MM.1S (cell line): ENCODE measurements around the gene CNTNAP2.

Experiments used
- DNase-seq: peaks from one replicate; pipeline ENCODE4 v3.0.0-alpha.2; 2015
- H2AFZ ChIP-seq: fragments of 300-600 bp; sonication (generic); 2 replicates; pipeline ENCODE4 v1.6.0; 2016; ENCODE audit warnings: antibody characterized with exemption, low read length
- H3F3A ChIP-seq: fragments of 300-600 bp; sonication (generic); 2 replicates; pipeline ENCODE4 v1.6.1; 2016; ENCODE audit warnings: mild to moderate bottlenecking, antibody characterized with exemption, low read length, moderate library complexity, mixed read lengths; ENCODE audit not compliant: insufficient read depth
- H3K27ac ChIP-seq: fragments of 300-600 bp; sonication (generic); 2 replicates; pipeline ENCODE4 v1.5.1; 2016; ENCODE audit warnings: mild to moderate bottlenecking, low read length
- H3K27me3 ChIP-seq: fragments of 300-600 bp; sonication (generic); replicated peaks from 2 replicates; pipeline ENCODE4 v1.6.0; 2016; ENCODE audit warnings: low read length; ENCODE audit not compliant: insufficient read depth
- H3K36me3 ChIP-seq: fragments of 300-600 bp; sonication (generic); replicated peaks from 2 replicates; pipeline ENCODE4 v1.6.1; 2016; ENCODE audit warnings: mild to moderate bottlenecking, low read length, mixed read lengths; ENCODE audit not compliant: insufficient read depth
- H3K4me1 ChIP-seq: fragments of 300-600 bp; sonication (generic); 2 replicates; pipeline ENCODE4 v1.6.1; 2016; ENCODE audit warnings: low read length, mixed read lengths
- H3K4me2 ChIP-seq: fragments of 300-600 bp; sonication (generic); 2 replicates; pipeline ENCODE4 v1.6.0; 2016; ENCODE audit warnings: low read depth, low read length
- H3K4me3 ChIP-seq: fragments of 300-600 bp; sonication (generic); 2 replicates; pipeline ENCODE4 v1.5.1; 2016; ENCODE audit warnings: low read length, mixed read lengths
- H3K79me2 ChIP-seq: fragments of 300-600 bp; sonication (generic); 2 replicates; pipeline ENCODE4 v1.6.1; 2016; ENCODE audit warnings: mixed run types, low read length, mixed read lengths
- H3K9ac ChIP-seq: fragments of 300-600 bp; sonication (generic); 2 replicates; pipeline ENCODE4 v1.6.1; 2016; ENCODE audit warnings: low read length, mixed read lengths
- H3K9me2 ChIP-seq: fragments of 300-600 bp; sonication (generic); replicated peaks from 2 replicates; pipeline ENCODE4 v1.6.1; 2016; ENCODE audit warnings: mild to moderate bottlenecking, low read length, mixed read lengths; ENCODE audit not compliant: insufficient read depth
- H3K9me3 ChIP-seq: fragments of 300-600 bp; sonication (generic); replicated peaks from 2 replicates; pipeline ENCODE4 v1.6.1; 2016; ENCODE audit warnings: mild to moderate bottlenecking, low read length, mixed read lengths; ENCODE audit not compliant: insufficient read depth
- H4K20me1 ChIP-seq: fragments of 300-600 bp; sonication (generic); 2 replicates; pipeline ENCODE4 v1.6.1; 2016; ENCODE audit warnings: mild to moderate bottlenecking, low read length, moderate library complexity, mixed read lengths; ENCODE audit not compliant: insufficient read depth
- CTCF ChIP-seq: fragments of 300-600 bp; sonication (generic); IDR thresholded peaks from 2 replicates; pipeline ENCODE4 v1.5.1; 2016; ENCODE audit warnings: antibody characterized with exemption, low read length, mixed read lengths
- EZH2 ChIP-seq: fragments of 300-600 bp; sonication (generic); optimal IDR thresholded peaks from 2 replicates; pipeline ENCODE3; 2017; ENCODE audit warnings: low read depth, mild to moderate bottlenecking, antibody characterized with exemption, low read length, mixed read lengths
- EZH2phosphoT487 ChIP-seq: fragments of 300-600 bp; sonication (generic); IDR thresholded peaks from 2 replicates; pipeline ENCODE4 v1.6.1; 2018; ENCODE audit warnings: antibody characterized with exemption, low read length

The CNTNAP2 gene

GRCh38 chr7:146206270-146206669 lies 89.7 kb downstream of the CNTNAP2 start:
- Histone ChIP-seq H3K79me2 (no peaks in the 10 kb centered on the region), H3K27me3 (no peaks in the 10 kb centered on the region), H3K9ac (no peak overlapping the region), H3K4me3 (no peak overlapping the region), H2AFZ (no peak overlapping the region), H3K9me3 (no peaks in the 10 kb centered on the region), H4K20me1 (no peaks in the 10 kb centered on the region), H3F3A (no peaks in the 10 kb centered on the region), H3K27ac (no peak overlapping the region), H3K4me1 (no peaks in the 10 kb centered on the region), H3K9me2 (no peaks in the 10 kb centered on the region; the same call in 1 of the 2 replicates), H3K36me3 (no peaks in the 10 kb centered on the region), H3K4me2 (no peak overlapping the region)
- DNase-seq, result no peak
- no peak for TF ChIP-seq EZH2phosphoT487
- TF ChIP-seq CTCF, result no peak
- no peak for TF ChIP-seq EZH2

- Histone ChIP-seq H3K4me2 (no peak overlapping the region), H3K27me3 (no peaks in the 10 kb centered on the region), H3K9ac (no peak overlapping the region), H4K20me1 (no peaks in the 10 kb centered on the region), H3K36me3 (no peaks in the 10 kb centered on the region), H2AFZ (no peak overlapping the region), H3K4me3 (no peak overlapping the region), H3K27ac (no peak overlapping the region), H3K9me3 (no peaks in the 10 kb centered on the region), H3F3A (no peaks in the 10 kb centered on the region), H3K4me1 (no peaks in the 10 kb centered on the region), H3K9me2 (no peaks in the 10 kb centered on the region; the same call in 1 of the 2 replicates), H3K79me2 (no peaks in the 10 kb centered on the region)
- no peak for DNase-seq
- TF ChIP-seq CTCF (no peak), EZH2phosphoT487 (no peak), EZH2 (no peak)
These were observed 91.9 kb downstream of the CNTNAP2 start for GRCh38 chr7:146208492-146208891.

GRCh38 chr7:146214842-146215241 lies 98.2 kb downstream of the CNTNAP2 start:
- no peaks in the 10 kb centered on the region for H3K4me1 ChIP-seq
- H2AFZ ChIP-seq, result no peak overlapping the region
- H3K27me3 ChIP-seq, result no peaks in the 10 kb centered on the region
- no peak for TF ChIP-seq EZH2phosphoT487
- TF ChIP-seq EZH2, result no peak
- no peak for TF ChIP-seq CTCF
- no peaks in the 10 kb centered on the region for H4K20me1 ChIP-seq
- no peak overlapping the region for H3K4me2 ChIP-seq
- no peak overlapping the region for H3K4me3 ChIP-seq
- H3K9me3 ChIP-seq, result no peaks in the 10 kb centered on the region
- no peak for DNase-seq
- H3K36me3 ChIP-seq, result no peaks in the 10 kb centered on the region
- no peaks in the 10 kb centered on the region for H3K79me2 ChIP-seq
- H3K9me2 ChIP-seq, result no peaks in the 10 kb centered on the region
- no peak overlapping the region for H3K9ac ChIP-seq
- no peak overlapping the region for H3K27ac ChIP-seq
- no peaks in the 10 kb centered on the region for H3F3A ChIP-seq
